ENCODE results near the gene LRRC7.
"Not testable (repeated sequence)": the region's sequence is repeated elsewhere in the genome, so short reads cannot be mapped to it uniquely, and the experiment has no call there.

Gene LRRC7

DNA sequence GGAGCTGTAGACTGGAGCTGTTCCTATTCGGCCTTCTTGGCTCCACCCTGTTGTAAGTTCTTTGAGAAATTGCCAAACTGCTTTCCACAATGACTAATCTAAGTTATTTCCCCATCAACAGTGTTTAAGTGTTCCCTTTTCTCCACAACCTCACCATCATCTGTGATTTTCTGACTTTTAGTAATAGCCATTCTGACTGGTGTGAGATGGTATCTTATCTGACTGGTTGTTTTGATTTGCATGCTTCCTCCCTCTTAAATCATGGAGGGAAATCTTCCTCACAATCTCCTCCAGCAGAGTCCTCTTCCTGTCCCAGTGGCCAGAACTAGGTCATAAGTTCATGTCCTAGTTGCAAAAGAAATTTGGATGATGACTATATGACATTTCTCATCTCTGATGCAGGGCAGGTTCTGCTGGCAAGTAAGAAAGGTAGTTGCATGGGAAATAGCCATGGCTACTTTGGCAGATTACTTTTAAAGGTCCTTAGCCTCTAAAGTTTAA, 343.6 kb downstream of the LRRC7 start:
- no peak for DNase-seq

- no peak for DNase-seq
These were observed 346.3 kb downstream of the LRRC7 start for GRCh38 chr1:69913977-69914376.

GRCh38 chr1:69914976-69915765, 347.4 kb downstream of the LRRC7 start:
- DNase-seq, result no peak

DNA sequence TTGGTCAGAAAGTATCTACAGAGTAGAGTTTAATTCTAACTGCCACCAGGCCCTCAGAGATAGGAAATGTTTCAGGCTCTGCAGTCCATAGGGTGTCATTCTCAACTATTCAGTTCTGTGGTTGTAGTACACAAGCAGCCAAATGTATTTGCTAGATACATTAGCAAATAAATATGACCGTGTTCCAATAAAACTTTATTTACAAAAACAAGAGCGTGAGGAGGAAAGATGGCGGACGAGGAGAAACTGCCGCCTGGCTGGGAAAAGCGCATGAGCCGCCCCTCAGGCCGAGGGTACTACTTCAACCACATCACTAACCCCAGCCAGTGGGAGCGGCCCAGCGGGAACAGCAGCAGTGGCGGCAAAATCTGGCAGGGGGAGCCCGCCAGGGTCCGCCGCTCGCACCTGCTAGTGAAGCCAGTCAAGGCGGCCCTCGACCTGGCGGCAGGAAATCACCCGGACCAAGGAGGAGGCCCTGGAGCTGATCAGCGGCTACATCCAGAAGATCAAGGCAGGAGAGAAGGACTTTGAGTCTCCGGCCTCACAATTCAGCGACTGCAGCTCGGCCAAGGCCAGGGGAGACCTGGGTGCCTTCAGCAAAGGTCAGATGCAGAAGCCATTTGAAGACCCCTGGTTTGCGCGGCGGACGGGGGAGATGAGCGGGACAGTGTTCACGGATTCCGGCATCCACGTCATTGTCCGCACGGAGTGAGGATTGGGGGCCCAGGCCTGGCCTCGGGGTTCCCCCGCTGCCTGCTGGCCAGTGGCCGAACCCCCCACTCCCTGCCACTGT, 351.6 kb downstream of the LRRC7 start:
- DNase-seq, result no peak

GRCh38 chr1:69919922-69920273, 352.2 kb downstream of the LRRC7 start:
- no peak for DNase-seq

DNA sequence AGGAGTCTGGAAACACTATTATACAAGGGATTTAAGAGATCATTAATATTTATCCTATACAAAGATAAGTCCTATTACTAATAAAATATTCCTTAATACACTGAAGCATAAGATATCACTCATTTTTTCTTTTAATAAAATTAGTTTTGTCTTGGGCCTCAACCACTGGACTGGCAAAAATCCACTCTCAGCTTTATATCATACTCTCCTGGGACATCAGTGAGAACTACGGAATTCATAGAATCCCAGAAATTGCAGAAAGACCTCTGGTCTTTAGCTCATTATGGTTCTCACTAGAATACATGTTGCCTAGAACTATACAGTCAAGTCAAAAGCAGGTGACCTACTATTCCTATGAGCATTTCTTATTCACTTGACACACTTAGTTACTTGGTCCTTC, 352.7 kb downstream of the LRRC7 start:
- no peak for DNase-seq

- no peak for DNase-seq
These were observed 353.8 kb downstream of the LRRC7 start for GRCh38 chr1:69921486-69921885.

DNA sequence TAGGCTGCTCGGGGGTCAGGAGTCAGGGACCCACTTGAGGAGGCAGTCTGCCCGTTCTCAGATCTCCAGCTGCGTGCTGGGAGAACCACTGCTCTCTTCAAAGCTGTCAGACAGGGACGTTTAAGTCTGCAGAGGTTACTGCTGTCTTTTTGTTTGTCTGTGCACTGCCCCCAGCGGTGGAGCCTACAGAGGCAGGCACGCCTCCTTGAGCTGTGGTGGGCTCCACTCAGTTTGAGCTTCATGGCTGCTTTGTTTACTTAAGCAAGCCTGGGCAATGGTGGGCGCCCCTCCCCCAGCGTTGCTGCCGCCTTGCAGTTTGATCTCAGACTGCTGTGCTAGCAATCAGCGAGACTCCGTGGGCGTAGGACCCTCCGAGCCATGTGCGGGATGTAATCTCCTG, 360.5 kb downstream of the LRRC7 start:
- not testable (repeated sequence) for DNase-seq

DNA sequence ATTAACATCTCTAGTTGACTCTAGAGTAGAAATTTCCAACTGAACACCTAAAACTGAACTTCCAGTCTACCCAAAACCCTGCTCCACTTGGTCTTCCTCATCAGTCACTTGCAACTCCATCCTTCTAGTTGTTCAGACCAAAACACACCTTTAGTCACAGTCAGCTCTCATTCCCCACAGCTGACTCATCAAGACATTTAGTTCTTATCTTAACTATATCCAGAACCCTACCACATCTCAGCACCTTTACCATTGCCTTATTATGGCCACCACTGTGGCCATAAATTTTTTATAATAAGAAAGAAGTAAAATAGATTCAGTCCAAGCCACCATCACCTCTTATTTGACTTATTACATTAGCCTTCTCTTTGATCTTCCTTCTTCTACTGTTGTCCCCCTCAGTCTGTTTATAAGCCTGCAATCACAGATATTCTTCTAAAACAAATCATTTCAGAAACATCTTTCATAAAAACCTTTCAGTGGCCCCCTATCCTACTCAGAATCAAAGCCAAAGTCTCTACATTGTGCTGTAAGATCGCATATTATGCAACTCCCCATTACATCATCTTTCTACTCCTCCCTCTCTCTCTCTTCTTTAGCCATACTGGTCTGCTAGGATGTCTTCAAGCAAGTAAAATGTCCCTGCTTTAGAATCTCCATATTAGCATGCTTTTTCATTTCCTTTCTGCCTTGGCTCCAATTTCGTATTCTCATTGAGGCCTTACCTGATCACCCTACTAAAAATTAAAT, 361.8 kb downstream of the LRRC7 start:
- no peak for DNase-seq

DNA sequence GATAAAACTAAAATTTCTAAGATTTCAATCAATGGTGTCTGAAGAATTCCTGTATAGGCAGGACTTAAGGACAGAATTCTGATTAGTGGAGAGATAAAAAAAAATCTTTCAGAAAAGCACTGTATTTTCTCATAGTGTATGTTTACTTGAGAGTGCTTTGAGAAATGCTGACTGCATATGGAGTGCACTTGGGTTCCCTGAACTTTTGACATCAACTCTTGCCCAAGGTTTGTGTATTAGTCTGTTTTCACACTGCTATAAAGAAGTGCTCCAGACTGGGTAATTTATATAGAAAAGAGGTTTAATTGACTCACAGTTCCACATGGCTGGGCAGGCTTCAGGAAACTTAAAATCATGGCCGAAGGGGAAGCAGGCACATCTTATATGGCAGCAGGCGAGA, 362.7 kb downstream of the LRRC7 start:
- no peak for DNase-seq

GRCh38 chr1:69932760-69933159, 365.0 kb downstream of the LRRC7 start:
- DNase-seq, result no peak

DNA sequence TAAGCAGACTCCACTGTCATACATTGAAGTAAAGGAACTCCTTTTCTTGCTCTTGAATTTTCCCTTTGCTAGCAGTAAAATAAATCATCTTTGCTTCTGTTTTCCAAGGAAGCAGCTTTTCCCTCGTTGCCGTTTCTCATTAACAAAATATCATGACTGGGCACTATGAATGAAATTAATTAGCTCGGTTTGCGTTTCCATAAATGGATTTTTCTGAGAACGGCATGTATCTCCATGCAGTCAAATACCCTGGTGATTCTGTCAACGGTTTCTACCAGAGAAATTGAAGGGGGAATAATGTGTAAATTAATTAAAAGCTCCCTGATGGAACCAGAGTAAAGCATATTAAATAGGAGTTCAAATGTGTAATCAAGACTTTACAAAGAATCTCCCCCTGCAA, 372.5 kb downstream of the LRRC7 start:
- DNase-seq, result no peak

GRCh38 chr1:69940816-69941215, 373.1 kb downstream of the LRRC7 start:
- no peak for DNase-seq

DNA sequence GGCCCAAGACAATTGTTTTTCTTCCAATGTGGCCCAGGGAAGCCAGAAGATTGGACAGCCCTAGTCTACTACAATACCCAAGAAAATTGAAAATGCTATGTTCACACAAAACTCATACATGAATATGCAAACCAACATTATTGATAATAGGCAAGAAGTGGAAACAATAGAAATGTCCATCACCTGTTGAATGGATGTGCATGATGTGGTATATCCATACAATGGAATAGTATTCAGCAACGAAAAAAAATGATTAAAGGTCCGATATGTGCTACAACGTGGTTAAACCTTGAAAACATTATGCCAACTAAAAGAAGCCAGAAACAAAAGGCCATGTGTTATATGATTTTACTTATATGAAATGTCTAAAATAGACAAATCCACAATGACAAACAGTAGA, 375.3 kb downstream of the LRRC7 start:
- no peak for DNase-seq

DNA sequence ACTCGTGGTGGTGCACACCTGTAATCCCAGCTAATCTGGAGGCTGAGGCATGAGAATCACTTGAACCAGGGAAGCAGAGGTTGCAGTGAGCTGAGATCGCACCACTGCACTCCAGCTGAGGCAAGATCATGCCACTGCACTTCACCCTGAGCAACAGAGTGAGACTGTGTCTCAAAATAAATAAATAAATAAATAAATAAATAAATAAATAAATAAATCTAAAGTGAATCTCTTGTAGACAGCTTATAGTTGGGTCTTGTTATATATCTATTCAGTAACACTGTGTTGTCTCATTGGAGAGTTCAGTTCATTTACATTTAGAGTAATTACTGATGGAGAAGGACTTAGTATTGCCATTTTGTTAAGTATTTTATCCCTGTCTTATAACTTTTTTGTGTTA, 379.2 kb downstream of the LRRC7 start:
- DNase-seq, result no peak

DNA sequence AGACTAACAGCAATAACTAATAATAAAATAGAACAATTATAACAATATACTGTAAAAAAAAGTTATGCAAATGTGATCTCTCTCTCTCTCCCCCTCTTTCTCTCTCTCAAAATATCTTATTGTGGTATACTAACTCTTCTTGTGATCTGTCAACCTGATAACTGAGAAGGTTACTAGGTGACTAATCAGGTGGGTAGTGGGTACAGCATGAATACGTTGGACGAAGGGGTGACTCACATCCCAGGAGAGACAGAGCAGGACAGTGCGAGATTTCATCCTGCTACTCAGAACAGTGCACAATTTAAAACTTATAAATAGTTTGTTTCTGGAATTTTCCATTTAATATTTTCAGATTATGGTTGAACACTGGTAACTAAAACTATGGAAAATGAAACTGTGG, 380.1 kb downstream of the LRRC7 start:
- no peak for DNase-seq

- no peak for DNase-seq
These were observed 385.0 kb downstream of the LRRC7 start for GRCh38 chr1:69952676-69953075.

DNA sequence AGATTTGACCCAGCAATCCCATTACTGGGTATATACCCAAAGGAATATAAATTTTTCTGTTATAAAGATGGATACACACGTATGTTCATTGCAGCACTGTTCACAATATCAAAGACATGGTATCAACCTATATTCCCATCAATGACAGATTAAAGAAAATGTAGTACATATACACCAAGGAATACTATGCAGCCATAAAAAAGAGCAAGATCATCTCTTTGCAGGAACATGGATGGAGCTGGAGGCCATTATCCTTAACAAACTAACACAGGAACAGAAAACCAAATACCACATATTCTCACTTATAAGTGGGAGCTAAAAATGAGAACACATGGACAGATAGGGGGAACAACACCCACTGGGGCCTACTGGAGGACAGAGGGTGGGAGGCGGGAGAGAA, 394.7 kb downstream of the LRRC7 start:
- not testable (repeated sequence) for DNase-seq

GRCh38 chr1:69967245-69967766, 399.6 kb downstream of the LRRC7 start:
- DNase-seq, result peak; percentile 80

- no peak for DNase-seq
These were observed 409.2 kb downstream of the LRRC7 start for GRCh38 chr1:69976896-69977295.

- no peak for DNase-seq
These were observed 415.3 kb downstream of the LRRC7 start for GRCh38 chr1:69982992-69983391.

DNA sequence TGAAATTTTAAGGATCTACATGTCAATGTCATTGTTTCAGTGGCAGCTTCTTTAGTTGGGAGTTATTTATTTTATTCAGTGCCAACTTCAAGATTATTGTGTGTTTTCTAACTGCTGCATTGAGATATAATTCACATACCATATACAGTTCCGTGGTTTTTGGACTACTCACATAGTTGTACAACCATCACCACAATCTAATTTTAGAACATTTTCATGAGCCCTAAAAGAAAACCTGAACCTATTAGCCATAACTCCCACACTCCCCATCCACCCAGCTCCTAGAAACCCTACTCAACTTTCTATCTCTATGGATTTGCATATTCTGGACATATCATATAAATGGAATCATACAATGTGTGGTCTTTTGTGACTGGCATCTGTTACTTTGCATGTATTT, 417.7 kb downstream of the LRRC7 start:
- no peak for DNase-seq

DNA sequence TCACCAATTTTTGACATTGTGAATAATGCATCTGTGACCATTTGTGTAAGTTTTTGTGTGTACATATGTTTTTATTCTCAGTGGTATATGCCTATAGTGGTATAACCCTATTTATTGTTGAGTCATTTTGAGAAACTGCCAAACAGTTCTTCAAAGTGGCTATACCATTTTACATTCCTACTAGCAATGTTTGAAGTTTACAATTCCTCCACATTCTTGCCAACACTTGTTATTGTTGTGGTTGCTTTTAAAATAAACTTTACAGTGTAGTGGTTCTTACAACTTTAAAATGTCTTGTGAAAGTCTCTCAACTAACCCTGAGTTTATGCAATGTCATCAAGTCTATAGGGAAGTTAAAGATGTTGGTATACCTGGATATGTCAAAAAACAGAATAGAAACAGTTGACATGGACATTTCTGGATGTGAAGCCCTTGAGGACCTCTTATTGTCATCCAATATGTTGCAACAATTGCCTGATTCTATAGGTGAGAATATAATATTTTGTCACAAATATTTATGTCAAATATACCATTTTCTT, 418.2 kb downstream of the LRRC7 start:
- DNase-seq, result no peak

All from NCI-H2171 treated with DMSO at 0.1 percent for 48 hours (cell line).